Activated naive CD8-positive, alpha-beta T cell treated with anti-CD3 and anti-CD28 coated beads, Interleukin-2, amount 50 U/mL, for 24 hours (primary cell): Measurements from ENCODE around the gene SLC6A16.

ENCODE experiments used
- ATAC-seq: fragments of 150-1000 bp; cut with Tn5 transposase; one replicate; pipeline ENCODE4 v1.10.0; 2021
- DNase-seq: peaks from one replicate; pipeline ENCODE4 v3.0.0; 2021
- H3K27ac Mint-ChIP-seq: one replicate; pipeline ENCODE4 v1.8.0; 2021; ENCODE audit warnings: mild to moderate bottlenecking, mixed read lengths
- H3K27me3 Mint-ChIP-seq: one replicate; pipeline ENCODE4 v1.8.0; 2021; ENCODE audit warnings: mixed read lengths
- H3K36me3 Mint-ChIP-seq: one replicate; pipeline ENCODE4 v1.8.0; 2021; ENCODE audit warnings: low read depth, mixed read lengths
- H3K4me1 Mint-ChIP-seq: one replicate; pipeline ENCODE4 v1.8.0; 2021; ENCODE audit warnings: mixed read lengths
- H3K4me3 Mint-ChIP-seq: one replicate; pipeline ENCODE4 v1.8.0; 2021; ENCODE audit warnings: mild to moderate bottlenecking, moderate library complexity, mixed read lengths
- H3K9me3 Mint-ChIP-seq: one replicate; pipeline ENCODE4 v1.8.0; 2021; ENCODE audit warnings: mixed read lengths

Gene SLC6A16

DNA sequence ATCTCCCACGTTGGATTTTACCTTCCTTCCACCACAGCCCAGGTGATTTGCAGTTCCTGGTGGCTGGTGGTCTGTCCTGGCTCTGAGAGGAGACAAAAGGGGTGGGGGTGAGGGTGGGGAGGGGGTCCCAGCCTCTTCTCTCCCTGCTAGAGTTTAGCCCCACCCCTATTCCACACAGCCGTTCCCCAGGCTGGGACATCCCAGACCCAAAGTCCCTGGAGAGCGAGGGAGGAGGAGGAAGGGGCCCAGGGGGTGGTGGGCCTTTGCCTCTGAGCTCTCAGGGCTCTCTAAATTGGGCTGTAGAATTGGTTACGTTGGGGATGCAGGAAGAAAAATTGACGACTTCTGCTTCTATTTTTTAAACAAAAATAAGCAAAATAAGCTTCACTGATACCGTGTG lies 81.9 kb downstream of the SLC6A16 start:
- no peak overlapping the region for H3K27ac Mint-ChIP-seq
- no peak for ATAC-seq
- DNase-seq: no peak
- no peaks in the 10 kb centered on the region for H3K36me3 Mint-ChIP-seq
- H3K27me3 Mint-ChIP-seq: peaks cover 8% of the 10 kb centered on the region
- H3K4me1 Mint-ChIP-seq: no peaks in the 10 kb centered on the region
- H3K9me3 Mint-ChIP-seq: no peaks in the 10 kb centered on the region
- H3K4me3 Mint-ChIP-seq: no peak overlapping the region

DNA sequence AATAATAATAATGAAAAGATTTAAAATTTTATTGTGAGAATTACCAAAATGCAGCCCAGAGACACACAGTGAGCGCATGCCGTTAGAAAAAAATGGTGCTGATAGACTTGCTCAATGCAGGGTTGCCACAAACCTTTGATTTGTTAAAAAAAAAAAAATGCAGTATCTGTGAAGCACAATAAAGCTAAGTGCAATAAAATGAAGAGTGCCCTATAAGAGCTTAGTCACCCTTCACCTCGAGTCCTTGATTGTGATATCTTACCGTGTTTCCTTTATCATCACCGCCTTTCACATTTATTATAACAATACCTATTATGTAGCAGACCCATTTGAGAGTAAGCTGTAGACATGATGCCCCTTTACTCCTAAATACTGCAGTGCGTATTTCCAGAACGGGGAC lies 83.2 kb downstream of the SLC6A16 start:
- Mint-ChIP-seq H3K4me3 (no peak overlapping the region), H3K9me3 (no peaks in the 10 kb centered on the region), H3K36me3 (no peaks in the 10 kb centered on the region), H3K27me3 (peaks cover 14% of the 10 kb centered on the region), H3K27ac (no peak overlapping the region), H3K4me1 (no peaks in the 10 kb centered on the region)
- DNase-seq (no peak), ATAC-seq (no peak)
